ENCODE results near the gene RTL10. TPM values are rescaled to one million over a fixed set of nuclear protein-coding genes. Genes with fewer than 3 reads are reported as not detected.

Gene RTL10
- polyA plus RNA-seq, 1 of the 3 experiments (the other 2 are of a cell fraction), result 7.8 TPM

DNA sequence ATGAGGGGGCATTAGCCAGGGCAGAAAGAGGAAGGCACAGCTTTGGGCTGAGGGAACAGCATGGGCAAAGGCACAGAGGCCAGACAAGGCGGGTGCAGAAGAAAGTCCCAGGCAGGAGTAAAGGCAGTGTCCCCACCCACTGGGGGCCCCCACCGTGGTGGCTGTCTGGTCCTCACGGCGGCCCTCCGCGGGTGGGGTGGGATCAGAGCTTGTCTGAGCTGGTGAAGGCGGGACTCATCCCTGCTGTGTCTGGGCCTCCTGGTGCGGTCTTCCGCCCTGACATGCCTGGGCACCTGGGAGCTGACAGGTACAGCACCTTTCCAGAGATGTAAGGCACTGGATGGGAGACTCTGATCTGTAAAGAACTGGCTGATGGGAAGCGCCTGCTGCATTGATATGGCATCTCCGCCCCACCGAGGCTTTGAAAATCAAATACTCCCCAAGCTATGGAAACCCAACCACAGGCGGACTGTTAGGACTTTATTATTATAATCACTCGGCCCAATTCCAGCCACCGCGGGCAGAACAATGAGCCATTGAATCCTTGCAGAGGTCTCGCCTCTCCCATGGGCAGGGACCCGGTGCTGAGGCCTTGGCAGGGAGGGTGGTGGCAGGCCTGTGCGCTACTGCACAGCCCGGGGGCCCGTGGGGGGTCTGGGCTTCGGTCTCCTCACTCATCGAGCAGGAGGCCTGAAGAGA, 14.2 kb upstream of the RTL10 start:
- Histone ChIP-seq H3K79me2 (ENCODE audit: insufficient read depth) (no peaks in the 10 kb centered on the region), H3K4me3 (ENCODE audit: low read depth in 2 of 2, low read length in 1 of 2) (no peak overlapping the region), H3K9me3 (no peaks in the 10 kb centered on the region), H3K9ac (no peak overlapping the region), H3K27me3 (ENCODE audit: insufficient read depth) (no peaks in the 10 kb centered on the region), H3K4me2 (no peak overlapping the region), H3K9me2 (no peaks in the 10 kb centered on the region), H3K4me1 (ENCODE audit: control insufficient read depth in 1 of 2, insufficient read depth in 2 of 2, low read depth in 1 of 2, low read length in 1 of 2) (no peaks in the 10 kb centered on the region; a peak in 1 of 4 replicates), H3F3A (replicated peaks; ENCODE audit: insufficient read depth) (no peaks in the 10 kb centered on the region), H2AFZ (ENCODE audit: low read depth) (no peak overlapping the region), H4K20me1 (ENCODE audit: insufficient read depth) (no peaks in the 10 kb centered on the region), H3K27ac (ENCODE audit: low read depth in 2 of 2, low read length in 1 of 2) (no peak overlapping the region), H3K36me3 (replicated peaks in 1 of 2; ENCODE audit: control insufficient read depth in 1 of 2, insufficient read depth in 2 of 2, low read length in 1 of 2) (no peaks in the 10 kb centered on the region)
- WGBS (ENCODE audit: low lambda C conversion rate), result 91% methylated on average over 15 of the region's 23 CpGs
- ChIA-PET CTCF (interaction anchor here (0.9 to 4.1 kb wide), 5 partner anchors 13 to 138 kb away, joined by 3 to 22 read pairs (median 3); no protein-coding TSS in a partner anchor), POLR2A (interaction anchor here (0.6 kb wide), 1 partner anchor 47 kb away, joined by 3 read pairs; no protein-coding TSS in a partner anchor)
- TF ChIP-seq ELF1 (IDR thresholded peaks at IDR 0.05) (no peak), GABPA (IDR thresholded peaks at IDR 0.05; ENCODE audit: low read depth) (no peak), MEF2A (IDR thresholded peaks at IDR 0.05; ENCODE audit: borderline replicate concordance, low read depth) (no peak), TEAD4 (IDR thresholded peaks at IDR 0.05; ENCODE audit: borderline replicate concordance, insufficient read depth) (no peak), FOSL2 (IDR thresholded peaks at IDR 0.05; ENCODE audit: borderline replicate concordance, low read depth) (no peak)
- TF ChIP-seq, protein P1, sequence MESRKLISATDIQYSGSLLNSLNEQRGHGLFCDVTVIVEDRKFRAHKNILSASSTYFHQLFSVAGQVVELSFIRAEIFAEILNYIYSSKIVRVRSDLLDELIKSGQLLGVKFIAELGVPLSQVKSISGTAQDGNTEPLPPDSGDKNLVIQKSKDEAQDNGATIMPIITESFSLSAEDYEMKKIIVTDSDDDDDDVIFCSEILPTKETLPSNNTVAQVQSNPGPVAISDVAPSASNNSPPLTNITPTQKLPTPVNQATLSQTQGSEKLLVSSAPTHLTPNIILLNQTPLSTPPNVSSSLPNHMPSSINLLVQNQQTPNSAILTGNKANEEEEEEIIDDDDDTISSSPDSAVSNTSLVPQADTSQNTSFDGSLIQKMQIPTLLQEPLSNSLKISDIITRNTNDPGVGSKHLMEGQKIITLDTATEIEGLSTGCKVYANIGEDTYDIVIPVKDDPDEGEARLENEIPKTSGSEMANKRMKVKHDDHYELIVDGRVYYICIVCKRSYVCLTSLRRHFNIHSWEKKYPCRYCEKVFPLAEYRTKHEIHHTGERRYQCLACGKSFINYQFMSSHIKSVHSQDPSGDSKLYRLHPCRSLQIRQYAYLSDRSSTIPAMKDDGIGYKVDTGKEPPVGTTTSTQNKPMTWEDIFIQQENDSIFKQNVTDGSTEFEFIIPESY (IDR thresholded peaks at IDR 0.05; ENCODE audit: borderline replicate concordance, low read depth), result no peak
- DNase-seq, result no peak

DNA sequence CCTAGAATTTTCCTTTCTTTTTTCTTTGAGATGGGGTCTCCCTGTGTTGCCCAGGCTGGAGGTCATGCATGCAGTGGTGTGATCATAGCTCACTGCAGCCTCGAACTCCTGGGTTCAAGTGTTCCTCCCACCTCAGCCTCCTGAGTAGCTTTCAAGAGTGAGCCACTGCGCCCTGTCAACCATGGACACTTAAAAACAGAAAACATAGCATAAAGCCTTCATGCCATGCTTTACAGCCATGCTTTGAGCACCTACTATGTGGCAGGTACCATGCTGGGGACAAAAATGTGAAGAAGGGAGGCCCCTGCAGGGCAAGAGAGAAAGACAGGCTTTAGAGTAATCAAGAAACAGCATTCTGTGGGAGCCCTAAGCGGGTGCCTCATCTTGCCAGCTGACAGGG, 13.7 kb upstream of the RTL10 start:
- no peaks in the 10 kb centered on the region for H3K36me3 ChIP-seq (replicated peaks in 1 of 2; ENCODE audit: control insufficient read depth in 1 of 2, insufficient read depth in 2 of 2, low read length in 1 of 2)
- DNase-seq, result no peak
- no peak overlapping the region for H3K4me3 ChIP-seq (ENCODE audit: low read depth in 2 of 2, low read length in 1 of 2)
- H3K4me2 ChIP-seq, result no peak overlapping the region
- ChIA-PET CTCF (interaction anchor here (0.9 to 4.1 kb wide), 4 partner anchors 12 to 137 kb away, joined by 3 to 22 read pairs (median 3); no protein-coding TSS in a partner anchor), POLR2A (interaction anchor here (0.6 kb wide), 1 partner anchor 48 kb away, joined by 3 read pairs; no protein-coding TSS in a partner anchor)
- H3K9me3 ChIP-seq, result no peaks in the 10 kb centered on the region
- H3K27me3 ChIP-seq (ENCODE audit: insufficient read depth), result no peaks in the 10 kb centered on the region
- no peak overlapping the region for H3K27ac ChIP-seq (ENCODE audit: low read depth in 2 of 2, low read length in 1 of 2)
- no peaks in the 10 kb centered on the region for H4K20me1 ChIP-seq (ENCODE audit: insufficient read depth)
- no peaks in the 10 kb centered on the region for H3K79me2 ChIP-seq (ENCODE audit: insufficient read depth)
- no peak overlapping the region for H3K9ac ChIP-seq
- H3F3A ChIP-seq (replicated peaks; ENCODE audit: insufficient read depth), result no peaks in the 10 kb centered on the region
- H3K4me1 ChIP-seq (ENCODE audit: control insufficient read depth in 1 of 2, insufficient read depth in 2 of 2, low read depth in 1 of 2, low read length in 1 of 2), result no peaks in the 10 kb centered on the region; a peak in 1 of 4 replicates
- no peaks in the 10 kb centered on the region for H3K9me2 ChIP-seq
- 95% methylated on average over 3 of the region's 3 CpGs for WGBS (ENCODE audit: low lambda C conversion rate)
- no peak overlapping the region for H2AFZ ChIP-seq (ENCODE audit: low read depth)
- no peak for TF ChIP-seq CHD2 (IDR thresholded peaks at IDR 0.05; ENCODE audit: low read length, partially characterized antibody)
- TF ChIP-seq MEF2A (IDR thresholded peaks at IDR 0.05; ENCODE audit: borderline replicate concordance, low read depth), result no peak
- TF ChIP-seq FOSL2 (IDR thresholded peaks at IDR 0.05; ENCODE audit: borderline replicate concordance, low read depth), result no peak
- no peak for TF ChIP-seq SMC3 (IDR thresholded peaks at IDR 0.05; ENCODE audit: low read depth, low read length)
- TF ChIP-seq, protein P1 (IDR thresholded peaks at IDR 0.05; ENCODE audit: borderline replicate concordance, low read depth), result no peak
- no peak for TF ChIP-seq REST (IDR thresholded peaks at IDR 0.05; ENCODE audit: low read depth, low read length)
- no peak for TF ChIP-seq POLR2AphosphoS5 (IDR thresholded peaks at IDR 0.05; ENCODE audit: low read depth, low read length)
- no peak for TF ChIP-seq TAF1 (IDR thresholded peaks at IDR 0.05; ENCODE audit: borderline replicate concordance, low read depth, low read length)
- no peak for TF ChIP-seq EP300 (IDR thresholded peaks at IDR 0.05; ENCODE audit: borderline replicate concordance in 1 of 2, low read depth in 1 of 2, low read length in 1 of 2)
- TF ChIP-seq RCOR1 (IDR thresholded peaks at IDR 0.05; ENCODE audit: low read length), result no peak
- no peak for TF ChIP-seq NFIC (IDR thresholded peaks at IDR 0.05; ENCODE audit: borderline replicate concordance)
- TF ChIP-seq, protein P2, sequence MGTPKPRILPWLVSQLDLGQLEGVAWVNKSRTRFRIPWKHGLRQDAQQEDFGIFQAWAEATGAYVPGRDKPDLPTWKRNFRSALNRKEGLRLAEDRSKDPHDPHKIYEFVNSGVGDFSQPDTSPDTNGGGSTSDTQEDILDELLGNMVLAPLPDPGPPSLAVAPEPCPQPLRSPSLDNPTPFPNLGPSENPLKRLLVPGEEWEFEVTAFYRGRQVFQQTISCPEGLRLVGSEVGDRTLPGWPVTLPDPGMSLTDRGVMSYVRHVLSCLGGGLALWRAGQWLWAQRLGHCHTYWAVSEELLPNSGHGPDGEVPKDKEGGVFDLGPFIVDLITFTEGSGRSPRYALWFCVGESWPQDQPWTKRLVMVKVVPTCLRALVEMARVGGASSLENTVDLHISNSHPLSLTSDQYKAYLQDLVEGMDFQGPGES (IDR thresholded peaks at IDR 0.05; ENCODE audit: low read depth, low read length), result no peak
- TF ChIP-seq TCF12 (IDR thresholded peaks at IDR 0.05), result no peak
- no peak for TF ChIP-seq EZH2phosphoT487 (IDR thresholded peaks at IDR 0.05; ENCODE audit: borderline replicate concordance, low read depth)
